Naive B cell (primary cell): ENCODE results near the gene PLA2G6. TPM values are rescaled to one million over a fixed set of nuclear protein-coding genes. Genes with fewer than 3 reads are reported as not detected.

Experiments used
- ATAC-seq, 2 donors: fragments of 150-1000 bp; cut with Tn5 transposase; 2 replicates each; pipeline ENCODE4 v1.10.0; 2021; ENCODE audit warnings: low read depth in 2 of 2, mild to moderate bottlenecking in 2 of 2, moderate library complexity in 2 of 2
- DNase-seq: peaks from one replicate; pipeline ENCODE4 v3.0.0; 2022
- H3K27ac Mint-ChIP-seq, 6 donors: one replicate each; pipeline ENCODE4 v1.8.0; 2020 to 2022; ENCODE audit warnings: mild to moderate bottlenecking in 6 of 6, mixed read lengths in 6 of 6, moderate library complexity in 5 of 6, inconsistent platforms in 2 of 6
- H3K27me3 Mint-ChIP-seq, 3 donors: one replicate each; pipeline ENCODE4 v1.8.0; 2021 to 2022; ENCODE audit warnings: mixed read lengths in 3 of 3, mild to moderate bottlenecking in 1 of 3
- H3K36me3 Mint-ChIP-seq, 2 donors: one replicate each; pipeline ENCODE4 v1.8.0; 2020 to 2022; ENCODE audit warnings: mixed read lengths in 2 of 2, inconsistent platforms in 1 of 2, mild to moderate bottlenecking in 1 of 2
- H3K4me1 Mint-ChIP-seq, 3 donors: one replicate each; pipeline ENCODE4 v1.8.0; 2020 to 2022; ENCODE audit warnings: mixed read lengths in 3 of 3, inconsistent platforms in 1 of 3, mild to moderate bottlenecking in 1 of 3, moderate library complexity in 1 of 3
- H3K4me3 Mint-ChIP-seq, 8 donors: one replicate each; pipeline ENCODE4 v1.8.0; 2020 to 2022; ENCODE audit warnings: mild to moderate bottlenecking in 8 of 8, mixed read lengths in 8 of 8, moderate library complexity in 8 of 8, inconsistent platforms in 2 of 8
- H3K9me3 Mint-ChIP-seq, 7 donors: one replicate each; pipeline ENCODE4 v1.8.0; 2020 to 2022; ENCODE audit warnings: mixed read lengths in 7 of 7, mild to moderate bottlenecking in 5 of 7, inconsistent platforms in 2 of 7, moderate library complexity in 1 of 7
- polyA plus RNA-seq, 6 donors: library from polyadenylated mRNA; unstranded; fragments of 300-500 nt; fragmentation: Illumina TruSeq; gene quantifications; one replicate each; pipeline ENCODE4 v1.2.3, GENCODE V29; 2021; ENCODE audit warnings: low read depth in 6 of 6

Gene PLA2G6
- polyA plus RNA-seq, 6 donors from 2014 or later = 2.7 to 7.6 (median 3.9) TPM; not detected in 1

GRCh38 chr22:38176170-38176741 is 5.4 kb downstream of the PLA2G6 start:
- Mint-ChIP-seq H3K9me3 (no peaks in the 10 kb centered on the region), H3K4me1 (peaks cover 33 to 46% (median 41%) of the 10 kb centered on the region in 3 donors), H3K27ac (peak overlapping the region in 1 of 6 donors; percentile 67), H3K36me3 (no peaks in the 10 kb centered on the region), H3K4me3 (peak overlapping the region in 4 of 8 donors; percentile 10 to 57 (median 22)), H3K27me3 (no peaks in the 10 kb centered on the region)
- peak in 1 of 2 donors; percentile 38 for ATAC-seq
- no peak for DNase-seq

- H3K27me3 Mint-ChIP-seq = no peaks in the 10 kb centered on the region
- peak overlapping the region in 2 of 6 donors; percentile 67 to 72 for H3K27ac Mint-ChIP-seq
- ATAC-seq = no peak
- no peaks in the 10 kb centered on the region for H3K9me3 Mint-ChIP-seq
- peak overlapping the region in 2 of 8 donors; percentile 24 to 43 for H3K4me3 Mint-ChIP-seq
- H3K4me1 Mint-ChIP-seq = peaks cover 27 to 38% (median 33%) of the 10 kb centered on the region in 3 donors
- no peaks in the 10 kb centered on the region for H3K36me3 Mint-ChIP-seq
- no peak for DNase-seq
These were observed 6.2 kb downstream of the PLA2G6 start for GRCh38 chr22:38175206-38176118.

- no peaks in the 10 kb centered on the region for H3K27me3 Mint-ChIP-seq
- H3K27ac Mint-ChIP-seq = no peak overlapping the region
- H3K9me3 Mint-ChIP-seq = no peaks in the 10 kb centered on the region
- no peaks in the 10 kb centered on the region for H3K36me3 Mint-ChIP-seq
- no peak for ATAC-seq
- H3K4me1 Mint-ChIP-seq = peaks cover 22 to 30% (median 25%) of the 10 kb centered on the region in 3 donors
- H3K4me3 Mint-ChIP-seq = peak overlapping the region in 2 of 8 donors; percentile 23 to 40
- no peak for DNase-seq
These were observed 7.0 kb downstream of the PLA2G6 start for GRCh38 chr22:38174626-38175025.

GRCh38 chr22:38173641-38173906 is 8.1 kb downstream of the PLA2G6 start:
- Mint-ChIP-seq H3K4me1 (peaks cover 14 to 24% (median 19%) of the 10 kb centered on the region in 3 donors), H3K4me3 (no peak overlapping the region), H3K9me3 (no peaks in the 10 kb centered on the region), H3K27ac (no peak overlapping the region), H3K36me3 (no peaks in the 10 kb centered on the region), H3K27me3 (no peaks in the 10 kb centered on the region)
- ATAC-seq = no peak
- no peak for DNase-seq

- Mint-ChIP-seq H3K36me3 (peaks cover 1 to 3% of the 10 kb centered on the region in 2 donors), H3K4me1 (peaks cover 16 to 24% (median 19%) of the 10 kb centered on the region in 3 donors), H3K4me3 (no peak overlapping the region), H3K27me3 (no peaks in the 10 kb centered on the region), H3K9me3 (no peaks in the 10 kb centered on the region), H3K27ac (no peak overlapping the region)
- DNase-seq = no peak
- no peak for ATAC-seq
These were observed 8.6 kb downstream of the PLA2G6 start for GRCh38 chr22:38172832-38173640.

- DNase-seq = no peak
- no peak for ATAC-seq
- peaks cover 18 to 24% (median 20%) of the 10 kb centered on the region in 3 donors for H3K4me1 Mint-ChIP-seq
- H3K36me3 Mint-ChIP-seq = peaks cover 5 to 8% of the 10 kb centered on the region in 2 donors
- H3K27me3 Mint-ChIP-seq = no peaks in the 10 kb centered on the region
- H3K4me3 Mint-ChIP-seq = no peak overlapping the region
- H3K27ac Mint-ChIP-seq = peak overlapping the region in 1 of 6 donors; percentile 17
- H3K9me3 Mint-ChIP-seq = no peaks in the 10 kb centered on the region
These were observed 9.5 kb downstream of the PLA2G6 start for GRCh38 chr22:38171927-38172831.

- Mint-ChIP-seq H3K4me3 (no peak overlapping the region), H3K4me1 (peaks cover 6 to 18% (median 16%) of the 10 kb centered on the region in 3 donors), H3K27me3 (no peaks in the 10 kb centered on the region), H3K9me3 (no peaks in the 10 kb centered on the region), H3K36me3 (peaks cover 5 to 8% of the 10 kb centered on the region in 2 donors), H3K27ac (no peak overlapping the region)
- no peak for ATAC-seq
- no peak for DNase-seq
These were observed 11.2 kb downstream of the PLA2G6 start for GRCh38 chr22:38170469-38170868.

- Mint-ChIP-seq H3K27ac (peak overlapping the region in 1 of 6 donors; percentile 49), H3K4me1 (peaks cover 9 to 12% (median 9%) of the 10 kb centered on the region in 3 donors), H3K36me3 (peaks cover 5 to 8% of the 10 kb centered on the region in 2 donors), H3K27me3 (no peaks in the 10 kb centered on the region), H3K9me3 (no peaks in the 10 kb centered on the region), H3K4me3 (no peak overlapping the region)
- ATAC-seq (no peak), DNase-seq (no peak)
These were observed 12.5 kb downstream of the PLA2G6 start for GRCh38 chr22:38169116-38169515.

GRCh38 chr22:38167988-38168407 is 13.6 kb downstream of the PLA2G6 start:
- no peak for ATAC-seq
- peaks cover 15 to 16% (median 15%) of the 10 kb centered on the region in 3 donors for H3K4me1 Mint-ChIP-seq
- H3K36me3 Mint-ChIP-seq = peaks cover 5 to 8% of the 10 kb centered on the region in 2 donors
- H3K9me3 Mint-ChIP-seq = no peaks in the 10 kb centered on the region
- no peak overlapping the region for H3K4me3 Mint-ChIP-seq
- DNase-seq = no peak
- H3K27me3 Mint-ChIP-seq = no peaks in the 10 kb centered on the region
- H3K27ac Mint-ChIP-seq = peak overlapping the region in 1 of 6 donors; percentile 42

- peak overlapping the region in 2 of 6 donors; percentile 38 to 57 for H3K27ac Mint-ChIP-seq
- peaks cover 5 to 8% of the 10 kb centered on the region in 2 donors for H3K36me3 Mint-ChIP-seq
These were observed 15.6 kb downstream of the PLA2G6 start for GRCh38 chr22:38165922-38166593.

GRCh38 chr22:38164551-38164918 is 17.1 kb downstream of the PLA2G6 start:
- Mint-ChIP-seq H3K36me3 (peaks cover 5 to 8% of the 10 kb centered on the region in 2 donors), H3K4me3 (no peak overlapping the region), H3K4me1 (peaks cover 27 to 46% (median 28%) of the 10 kb centered on the region in 3 donors), H3K27me3 (no peaks in the 10 kb centered on the region), H3K27ac (peak overlapping the region in 4 of 6 donors; percentile 38 to 94 (median 44)), H3K9me3 (peaks cover 0 to 5% (median 0%) of the 10 kb centered on the region in 7 donors)
- ATAC-seq (no peak), DNase-seq (no peak)

More at GRCh38 chr22:38165922-38166593, 15.6 kb downstream of the PLA2G6 start:
- H3K4me3 Mint-ChIP-seq = no peak overlapping the region
- DNase-seq = no peak
- H3K9me3 Mint-ChIP-seq = peaks cover 0 to 5% (median 0%) of the 10 kb centered on the region in 7 donors
- no peaks in the 10 kb centered on the region for H3K27me3 Mint-ChIP-seq
- no peak for ATAC-seq
- peaks cover 22 to 35% (median 31%) of the 10 kb centered on the region in 3 donors for H3K4me1 Mint-ChIP-seq
